ENCODE measurements around the gene UCP2.
"Not testable (repeated sequence)": the region's sequence is repeated elsewhere in the genome, so short reads cannot be mapped to it uniquely, and the experiment has no call there.

The UCP2 gene

DNA sequence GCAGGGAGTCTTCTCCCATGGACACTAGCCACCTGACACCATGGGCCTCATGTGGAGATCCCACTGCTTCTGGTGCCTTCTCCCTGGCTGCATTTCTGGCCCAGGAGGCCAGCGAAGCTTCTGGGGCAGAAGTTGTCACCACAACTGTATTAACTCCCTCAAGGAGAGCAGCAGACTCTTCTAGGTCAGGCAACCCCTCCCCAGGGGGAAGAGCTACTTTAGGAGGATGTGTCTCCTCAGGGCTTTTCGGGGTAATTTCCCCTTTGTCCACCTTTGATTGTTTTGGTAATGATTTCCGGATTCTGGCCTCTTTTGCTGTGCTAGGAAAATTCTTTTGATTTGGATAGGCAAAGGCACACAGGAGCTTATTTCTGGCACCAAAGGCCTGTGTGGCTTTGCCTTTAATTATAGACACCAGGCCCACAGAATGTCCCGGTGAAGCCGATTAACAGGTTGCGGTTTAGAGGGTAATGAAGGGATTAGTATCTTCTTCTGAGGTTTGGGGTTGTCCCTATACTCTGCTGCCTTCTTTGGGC lies 8.9 kb upstream of the UCP2 start:
- DNase-seq (ENCODE audit: low read depth) = no peak

DNA sequence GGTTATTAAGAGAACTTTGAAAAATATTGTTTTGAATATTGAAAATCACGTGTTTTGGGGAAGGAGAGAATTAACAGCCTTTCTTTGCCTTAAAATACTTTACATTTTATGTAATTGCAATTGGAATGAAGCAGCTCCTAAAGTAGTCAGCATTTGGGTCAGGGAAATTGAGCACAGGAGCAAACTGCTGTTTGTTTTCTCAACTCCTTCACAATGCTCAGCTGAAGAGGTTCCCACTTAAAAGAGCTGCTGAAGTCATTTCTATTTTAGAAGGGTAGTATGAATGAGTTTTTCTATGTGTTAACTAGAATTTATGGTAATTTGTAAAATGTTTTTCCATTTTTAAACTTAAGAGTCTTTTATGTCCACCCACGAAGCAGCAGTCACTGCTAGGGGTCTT lies 8.1 kb upstream of the UCP2 start:
- no peak for DNase-seq (ENCODE audit: low read depth)

DNA sequence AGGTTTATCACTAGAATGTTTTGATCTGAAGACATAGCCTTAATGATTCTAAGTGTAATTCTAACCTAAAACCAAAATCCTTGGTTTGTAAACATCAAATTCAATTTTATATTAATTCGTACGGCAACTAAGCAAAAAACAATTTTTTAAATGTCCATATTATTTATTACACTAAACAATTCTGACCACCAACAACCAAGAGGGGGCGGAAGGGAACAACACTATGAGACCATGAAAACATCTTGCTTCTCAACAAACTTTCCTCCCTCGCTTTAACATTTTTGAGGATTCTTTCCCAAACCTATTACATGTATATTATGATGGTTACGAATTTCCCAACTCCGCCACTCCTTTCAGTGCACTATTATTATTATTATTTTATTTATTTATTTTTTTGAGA lies 6.5 kb upstream of the UCP2 start:
- no peak for DNase-seq (ENCODE audit: low read depth)

DNA sequence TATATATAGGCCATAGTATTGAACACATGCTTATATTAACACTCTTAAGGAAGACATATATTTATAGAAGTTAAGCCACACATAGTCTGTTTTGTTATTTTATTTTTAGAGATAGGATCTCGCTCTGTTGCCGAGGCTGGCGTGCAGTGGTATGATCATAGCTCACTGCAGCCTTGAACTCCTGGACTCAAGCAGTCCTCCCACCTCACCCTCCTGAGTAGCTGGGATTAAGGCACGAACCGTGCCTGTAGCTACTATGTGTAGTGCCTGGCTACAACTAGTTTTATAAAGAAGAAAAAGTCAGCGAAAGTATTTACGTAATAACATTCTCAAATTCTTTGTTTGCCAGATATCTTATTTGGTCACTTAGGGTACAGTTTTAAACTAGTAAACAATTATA lies 5.6 kb upstream of the UCP2 start:
- DNase-seq (ENCODE audit: low read depth) = no peak

DNA sequence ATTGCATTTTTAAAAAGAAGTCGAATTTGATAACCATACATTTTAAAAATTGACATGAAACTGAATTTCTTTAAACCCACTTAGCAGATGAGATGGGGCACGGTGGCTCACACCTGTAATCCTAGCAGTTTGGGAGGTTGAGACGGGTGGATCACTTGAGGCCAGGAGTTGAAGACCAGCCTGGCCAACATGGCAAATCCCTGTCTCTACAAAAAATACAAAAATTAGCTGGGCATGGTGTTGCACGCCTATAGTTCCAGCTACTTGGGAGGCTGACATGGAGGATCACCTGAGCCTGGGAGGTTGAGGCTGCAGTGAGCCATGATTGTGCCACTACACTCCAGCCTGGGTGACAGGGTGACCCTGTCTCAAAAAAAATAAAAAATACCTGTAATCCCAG lies 3.0 kb upstream of the UCP2 start:
- not testable (repeated sequence) for DNase-seq (ENCODE audit: low read depth)

DNA sequence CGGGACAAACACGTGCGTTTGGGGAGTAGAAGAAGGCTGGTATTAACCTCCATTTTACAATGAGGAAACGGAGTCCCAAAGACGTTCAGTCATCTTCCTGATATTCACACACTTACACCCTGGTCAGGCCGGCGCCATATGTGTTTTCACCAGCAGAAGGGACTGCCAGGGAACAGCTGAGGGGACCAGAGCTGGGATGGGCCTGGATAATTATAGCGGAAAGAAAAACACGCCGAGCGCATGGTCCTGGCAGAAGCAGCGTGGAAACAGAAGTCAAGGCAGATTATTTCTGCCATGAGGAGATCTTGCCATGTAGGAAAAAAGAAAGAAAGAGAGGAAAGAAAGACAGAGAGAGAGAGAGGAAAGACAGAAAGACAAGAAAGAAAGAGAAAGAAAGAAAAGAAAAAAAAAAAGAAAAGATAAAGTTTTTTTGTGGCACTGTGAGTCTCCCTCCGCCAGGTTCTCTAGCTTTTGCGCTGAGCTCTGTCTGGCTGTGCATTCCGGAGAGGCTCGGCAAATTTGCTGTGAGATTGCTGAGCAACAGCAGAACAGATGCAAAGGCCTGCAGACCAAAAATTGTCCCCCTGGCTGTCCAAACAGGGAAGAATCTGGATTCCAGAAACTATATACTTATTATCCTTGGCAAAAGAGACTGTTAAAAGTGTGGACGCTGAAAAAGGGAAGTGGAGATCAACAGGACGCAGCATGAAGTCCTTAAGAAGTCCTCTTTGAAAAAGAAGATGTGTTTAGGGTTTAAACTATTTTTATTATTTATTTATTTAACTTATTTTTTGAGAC lies 1.3 kb upstream of the UCP2 start:
- no peak for DNase-seq (ENCODE audit: low read depth)

DNA sequence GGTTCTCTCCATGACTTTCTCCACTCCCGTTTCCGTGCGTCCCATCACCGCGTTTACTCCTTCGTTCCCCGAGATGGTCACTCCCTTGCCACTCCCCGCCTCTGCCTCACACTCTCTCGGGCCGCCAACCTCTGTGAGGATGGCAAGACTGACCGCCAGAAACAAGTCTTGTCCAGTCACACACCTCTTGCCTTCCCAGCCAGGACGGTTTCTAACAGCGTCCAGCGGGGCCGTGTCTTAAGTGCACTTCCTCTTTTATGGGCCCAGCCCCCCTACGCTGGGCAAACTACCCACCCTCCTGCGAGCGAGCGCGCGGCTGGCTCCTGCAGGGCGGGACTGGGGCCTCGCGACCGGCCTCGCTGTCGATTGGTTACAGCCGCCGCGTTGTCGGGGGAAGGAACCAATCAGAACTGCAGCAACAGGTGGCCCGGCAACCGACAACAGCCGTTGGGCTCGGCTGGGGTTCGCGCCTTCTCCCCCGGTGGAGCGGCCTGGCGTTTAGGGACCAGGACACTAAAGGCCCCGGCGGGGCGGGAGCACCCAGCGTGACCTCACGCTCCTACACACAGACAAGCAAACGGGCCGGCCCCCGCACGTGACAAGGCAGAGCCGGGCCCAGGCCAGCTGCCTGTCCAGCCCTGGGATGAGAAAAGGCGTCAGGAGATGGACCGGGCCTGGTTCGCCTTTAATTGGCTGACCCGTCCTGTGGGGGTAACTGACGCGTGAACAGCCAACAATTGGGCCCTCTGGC lies 522 bp upstream of the UCP2 start:
- DNase-seq (ENCODE audit: low read depth) = peak; percentile 88

DNA sequence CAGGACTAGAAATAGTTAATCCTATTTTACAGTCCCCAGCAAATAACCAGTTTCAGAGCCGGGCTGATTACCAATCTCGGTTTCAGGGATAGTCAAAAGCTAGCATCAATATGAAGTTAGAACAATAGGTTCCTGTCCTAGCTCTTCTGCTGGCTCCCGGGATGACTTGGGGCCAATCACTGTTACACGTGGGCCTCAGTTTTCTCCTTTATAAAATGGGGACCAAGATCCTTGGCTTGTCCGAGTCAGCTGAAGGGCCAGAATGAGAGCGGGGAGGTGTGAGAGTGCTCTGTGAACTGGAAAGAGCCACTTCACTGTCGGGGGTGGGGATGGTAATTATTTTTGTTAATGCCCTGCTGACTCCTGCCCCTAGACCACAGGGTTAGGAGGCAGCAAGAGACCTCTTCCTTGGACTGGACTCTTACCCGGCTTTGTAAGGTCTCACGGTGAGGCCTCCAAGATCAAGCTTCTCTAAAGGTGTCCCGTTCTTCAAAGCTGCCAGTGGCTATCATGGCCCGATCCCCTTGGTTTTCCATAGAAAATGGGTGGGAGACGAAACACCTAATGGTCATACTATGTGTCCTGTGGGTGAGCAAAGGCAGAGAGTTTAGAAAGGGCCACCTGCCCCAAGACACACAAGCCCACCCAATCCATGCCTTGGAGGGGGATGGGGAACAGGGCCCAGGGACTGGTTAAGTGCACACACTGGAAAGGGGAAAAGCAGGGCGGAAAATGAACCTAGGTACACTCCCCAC lies 1.4 kb downstream of the UCP2 start:
- no peak for DNase-seq (ENCODE audit: low read depth)

DNA sequence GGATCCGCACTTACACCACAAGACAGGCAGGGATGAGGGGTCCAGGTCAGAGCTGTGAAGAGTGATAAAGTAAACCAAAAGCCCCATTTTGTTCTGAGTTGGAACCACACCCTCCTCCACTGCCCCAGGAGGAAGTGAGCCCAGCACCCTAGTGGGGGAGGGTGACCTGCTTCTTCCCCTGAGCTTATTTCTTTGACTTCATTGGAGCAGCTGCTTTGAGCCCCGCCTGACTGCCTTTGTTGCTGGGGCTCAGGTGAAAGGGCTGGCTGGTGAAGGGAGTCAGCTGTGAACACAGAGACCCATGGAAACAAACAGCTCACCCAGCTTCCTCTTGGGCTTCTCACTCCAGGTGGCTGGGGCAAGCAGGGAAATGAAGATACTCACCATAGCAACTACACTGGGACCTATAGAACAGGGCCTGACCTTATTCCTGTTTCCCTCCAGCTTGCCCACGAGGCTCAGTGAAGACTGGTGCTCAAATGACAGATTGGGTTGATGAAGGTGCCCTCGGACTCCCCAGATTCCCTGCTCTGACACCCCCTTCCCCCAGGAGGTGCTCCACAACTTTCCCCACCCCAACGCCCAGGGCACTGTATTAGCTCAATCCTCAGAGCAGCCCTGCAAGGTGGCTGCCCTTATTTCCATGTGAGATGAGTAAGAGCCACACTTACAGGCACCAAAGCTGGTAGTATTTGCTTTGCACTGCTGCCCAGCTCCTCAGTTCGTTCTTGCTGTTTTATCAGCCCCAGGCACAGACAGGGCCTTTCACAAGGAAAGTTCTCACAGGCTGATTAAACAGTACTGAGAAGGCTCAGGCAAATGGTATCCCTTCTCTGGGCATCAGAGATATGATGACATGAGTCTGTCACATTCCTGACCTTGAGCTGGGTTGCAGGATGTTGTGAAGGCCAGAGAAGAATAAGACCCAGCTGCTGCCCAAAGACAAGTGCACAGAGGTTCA lies 2.4 kb downstream of the UCP2 start:
- DNase-seq (ENCODE audit: low read depth) = peak; percentile 72

DNA sequence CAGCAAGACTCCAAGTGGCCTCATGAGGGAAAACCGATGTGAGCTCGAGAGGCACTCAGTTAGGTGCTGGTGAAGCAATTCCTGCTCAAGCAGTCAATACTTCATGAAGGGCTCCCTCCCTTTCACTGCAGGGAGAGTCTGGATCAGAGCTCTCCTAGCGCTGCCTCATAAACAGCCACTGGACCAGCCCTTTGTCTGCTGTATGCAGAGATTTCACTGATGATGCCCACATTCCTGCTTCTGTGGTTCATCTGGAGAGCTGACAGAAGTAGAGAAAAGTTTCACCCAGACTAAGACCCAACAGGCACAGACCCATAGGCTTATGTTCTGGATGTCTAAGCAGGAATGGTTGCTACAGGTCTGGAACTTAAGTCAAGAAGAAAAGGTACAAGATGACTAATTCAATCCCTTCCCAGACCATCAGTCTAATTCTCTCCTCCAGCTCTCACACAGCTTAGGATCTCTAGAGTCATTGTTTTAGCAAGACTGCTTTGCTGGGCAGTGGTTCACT lies 4.0 kb downstream of the UCP2 start:
- DNase-seq (ENCODE audit: low read depth) = no peak

DNA sequence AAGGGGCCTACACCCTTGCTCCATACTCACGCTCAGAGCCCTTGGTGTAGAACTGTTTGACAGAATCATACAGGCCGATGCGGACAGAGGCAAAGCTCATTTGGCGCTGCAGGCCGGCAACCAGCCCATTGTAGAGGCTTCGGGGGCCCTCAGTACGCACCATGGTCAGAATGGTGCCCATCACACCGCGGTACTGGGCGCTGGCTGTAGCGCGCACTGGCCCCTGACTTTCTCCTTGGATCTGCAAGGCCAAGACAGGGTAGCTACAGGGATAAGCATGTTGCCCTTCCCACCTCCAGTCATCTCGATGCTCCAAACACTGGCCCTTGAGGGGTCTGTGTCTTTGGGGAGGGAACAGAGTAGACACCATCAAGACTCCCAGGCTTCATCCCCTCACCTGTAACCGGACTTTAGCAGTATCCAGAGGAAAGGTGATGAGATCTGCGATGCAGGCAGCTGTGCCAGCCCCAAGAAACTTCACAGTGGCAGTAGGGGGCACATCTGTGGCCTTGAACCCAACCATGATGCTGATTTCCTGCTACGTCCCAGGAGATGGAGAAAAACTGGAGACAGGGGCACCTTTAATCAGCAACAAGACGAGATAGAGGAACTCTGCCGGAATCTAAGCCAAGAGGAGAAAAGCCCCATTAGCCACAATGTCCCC lies 4.7 kb downstream of the UCP2 start:
- no peak for DNase-seq (ENCODE audit: low read depth)

DNA sequence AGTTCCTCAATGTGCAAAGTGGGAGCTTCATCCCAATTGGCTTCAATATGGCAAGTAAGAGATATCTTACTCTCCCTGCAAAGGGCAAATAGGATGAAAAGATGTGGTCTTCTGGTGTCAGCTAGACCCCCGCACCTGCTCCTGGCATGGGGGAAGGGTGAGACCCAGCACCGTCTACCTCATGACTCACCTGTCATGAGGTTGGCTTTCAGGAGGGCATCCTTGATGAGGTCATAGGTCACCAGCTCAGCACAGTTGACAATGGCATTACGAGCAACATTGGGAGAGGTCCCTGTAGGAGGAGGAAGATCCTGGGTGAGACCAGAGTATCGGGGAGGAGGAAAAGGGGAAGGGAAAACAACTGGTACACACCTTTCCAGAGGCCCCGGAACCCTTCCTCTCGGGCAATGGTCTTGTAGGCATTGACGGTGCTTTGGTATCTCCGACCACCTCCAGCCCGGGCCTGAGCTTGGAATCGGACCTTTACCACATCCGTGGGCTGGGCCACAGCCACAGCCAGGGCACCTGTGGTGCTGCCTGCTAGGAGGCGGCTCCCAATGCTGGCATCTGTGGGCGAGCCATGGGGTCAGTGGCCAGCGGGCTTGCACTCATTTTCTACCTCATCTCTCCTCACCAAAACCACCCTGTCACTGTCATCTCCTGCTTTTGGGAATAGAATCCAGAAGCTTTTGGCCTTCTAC lies 6.0 kb downstream of the UCP2 start:
- DNase-seq (ENCODE audit: low read depth) = no peak

DNA sequence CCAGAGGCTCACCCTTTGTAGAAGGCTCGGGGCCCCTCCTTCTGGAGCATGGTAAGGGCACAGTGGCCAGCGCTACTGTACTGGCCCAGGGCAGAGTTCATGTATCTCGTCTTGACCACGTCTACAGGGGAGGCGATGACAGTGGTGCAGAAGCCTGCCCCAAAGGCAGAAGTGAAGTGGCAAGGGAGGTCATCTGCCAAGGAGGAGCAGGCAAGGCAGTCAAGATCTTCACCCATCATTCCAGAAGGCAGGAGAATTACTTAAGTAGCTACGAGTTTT lies 7.2 kb downstream of the UCP2 start:
- no peak for DNase-seq (ENCODE audit: low read depth)

DNA sequence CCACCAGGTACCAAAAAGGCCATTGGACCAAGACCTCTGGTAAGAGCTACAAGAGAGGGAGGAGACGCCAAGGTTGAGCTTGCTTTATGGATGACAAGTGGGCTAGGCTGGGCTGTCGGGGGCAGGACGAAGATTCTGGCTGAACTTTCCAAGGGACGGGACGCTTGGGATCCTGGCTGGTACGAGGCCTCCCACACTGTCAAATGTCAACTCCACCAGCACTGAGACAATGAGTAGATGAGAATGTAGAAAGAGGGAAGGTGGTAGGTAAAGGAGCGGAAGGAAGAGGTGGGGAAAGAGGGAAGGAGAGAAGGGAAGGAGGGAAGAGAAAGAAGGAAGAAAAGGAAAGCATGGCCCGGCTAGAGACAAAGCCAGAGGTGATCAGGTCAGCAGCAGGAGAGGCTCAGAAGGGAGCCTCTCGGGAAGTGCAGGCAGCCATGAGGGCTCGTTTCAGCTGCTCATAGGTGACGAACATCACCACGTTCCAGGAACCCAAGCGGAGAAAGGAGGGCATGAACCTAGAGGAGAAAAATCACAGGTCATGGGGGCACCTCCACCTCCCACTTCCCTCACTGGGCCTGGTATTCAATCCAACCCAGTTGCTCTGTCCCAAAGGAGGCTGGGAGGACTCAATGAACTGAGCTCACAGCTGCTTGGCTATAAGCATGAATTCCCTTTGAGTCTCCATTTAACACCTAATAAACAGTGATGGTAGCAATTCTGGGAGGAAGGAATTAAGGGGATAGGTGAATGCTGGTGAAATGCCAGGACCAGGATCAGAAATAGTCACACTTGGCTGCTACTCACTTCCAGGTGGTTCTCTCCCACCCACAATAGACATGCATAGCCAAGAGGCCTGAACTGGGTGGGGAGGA lies 7.8 kb downstream of the UCP2 start:
- no peak for DNase-seq (ENCODE audit: low read depth)

DNA sequence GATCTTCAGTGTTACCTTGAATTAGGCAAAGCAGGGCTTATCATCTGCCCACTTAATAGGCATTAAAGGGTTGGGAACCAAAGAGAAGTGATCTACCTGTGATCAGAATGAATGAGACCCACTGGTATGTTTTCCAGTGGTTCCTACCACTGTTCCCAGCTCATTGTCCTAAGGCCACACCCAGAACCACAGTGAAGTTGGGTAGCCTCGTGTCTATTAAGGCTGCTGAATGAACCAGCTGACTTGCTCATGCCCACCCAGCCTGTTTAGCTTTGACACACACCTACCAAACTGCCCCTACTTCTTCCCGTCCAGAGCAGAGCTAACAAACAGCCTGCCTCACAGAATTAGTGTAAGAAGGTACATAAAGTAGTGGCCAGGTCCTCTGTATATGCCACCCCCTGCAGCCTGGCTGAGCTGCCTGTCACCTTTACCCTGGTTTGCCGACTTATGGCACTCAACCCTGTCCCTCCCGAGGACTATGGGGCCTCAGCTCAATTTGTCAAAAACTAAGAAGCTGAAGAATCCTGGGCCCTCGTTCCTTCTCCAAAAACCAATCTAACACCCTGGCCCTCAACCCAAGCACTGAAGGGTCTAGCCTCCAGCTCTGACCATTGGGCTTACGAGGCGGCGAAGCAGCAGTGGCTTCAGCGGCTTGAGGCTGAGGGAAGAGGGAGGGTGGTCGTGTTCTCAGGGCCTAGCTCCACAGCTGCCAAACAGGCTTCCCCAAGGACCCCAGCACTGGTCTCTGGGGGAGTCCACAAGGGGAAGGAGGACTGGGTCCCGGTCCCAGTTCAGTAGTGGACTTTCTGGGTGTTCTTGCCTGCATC lies 9.8 kb downstream of the UCP2 start:
- DNase-seq (ENCODE audit: low read depth) = no peak

DNA sequence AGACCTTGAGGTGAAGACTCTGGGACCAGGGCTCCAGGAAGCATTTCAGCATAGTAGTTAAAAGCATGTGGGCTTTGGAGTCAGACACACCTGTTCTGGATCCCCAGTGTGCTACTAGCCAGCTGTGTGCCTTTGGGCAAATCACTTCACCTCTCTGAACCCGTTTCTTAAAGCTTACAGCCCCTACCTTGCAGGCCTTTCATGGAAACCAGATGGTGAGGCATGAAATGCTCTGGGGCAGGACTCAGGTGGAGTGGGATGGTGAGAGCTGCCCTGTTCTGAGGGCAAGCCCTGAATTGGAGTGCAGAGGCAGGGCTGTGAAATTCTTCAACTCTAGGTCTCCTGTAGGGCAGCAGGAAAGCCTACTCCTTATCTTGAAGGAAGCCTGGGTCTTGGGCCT lies 10.5 kb downstream of the UCP2 start:
- no peak for DNase-seq (ENCODE audit: low read depth)

DNA sequence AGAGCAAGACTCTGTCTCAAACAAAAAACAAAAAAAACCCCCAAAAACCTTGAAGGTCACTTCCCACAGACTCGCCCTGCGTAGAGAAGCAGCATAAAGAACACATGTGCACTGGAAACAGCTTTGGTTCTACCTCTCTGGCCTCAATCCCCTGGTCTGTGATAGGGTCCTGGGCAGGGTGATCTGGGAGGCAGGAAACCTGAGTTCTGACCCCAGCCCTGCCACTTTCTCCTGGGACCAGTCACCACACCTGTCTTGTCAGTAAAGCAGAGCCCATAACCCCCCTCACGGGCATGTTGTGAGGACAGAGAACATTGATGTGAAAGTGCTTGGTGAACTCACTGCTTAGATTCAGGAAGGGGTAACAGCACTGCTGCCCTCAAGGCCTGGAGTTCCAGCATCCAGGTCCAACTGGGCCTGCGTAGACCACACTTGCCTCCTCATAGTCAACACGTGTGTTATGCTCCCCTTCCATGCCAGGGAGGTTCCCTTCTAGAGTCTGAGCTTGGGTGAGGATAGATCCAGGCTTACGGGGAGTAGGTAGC lies 11.4 kb downstream of the UCP2 start:
- no peak for DNase-seq (ENCODE audit: low read depth)
